ENCODE results near the gene SERPINA1.

DNA sequence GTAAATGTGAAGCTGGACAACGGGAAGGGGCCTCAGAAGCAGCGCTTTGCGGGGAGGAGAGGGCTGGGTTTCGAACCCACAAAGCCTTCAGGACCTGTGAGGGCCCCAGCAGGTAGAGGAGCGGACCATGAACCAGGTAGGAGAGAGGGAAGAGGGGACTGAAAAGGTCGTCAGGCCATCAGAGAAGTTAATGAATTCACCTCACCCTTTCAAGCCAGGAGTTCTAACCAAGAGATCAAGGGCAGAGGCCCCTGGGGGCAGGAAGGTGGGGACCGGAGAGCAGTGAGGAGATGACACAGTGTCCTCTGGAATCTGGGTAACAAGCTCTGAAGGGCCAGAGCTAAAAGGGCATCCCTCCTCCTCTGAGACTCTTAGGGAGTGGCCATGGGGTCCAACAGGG, 19.4 kb downstream of the SERPINA1 start:
- TF ChIP-seq, protein P1, sequence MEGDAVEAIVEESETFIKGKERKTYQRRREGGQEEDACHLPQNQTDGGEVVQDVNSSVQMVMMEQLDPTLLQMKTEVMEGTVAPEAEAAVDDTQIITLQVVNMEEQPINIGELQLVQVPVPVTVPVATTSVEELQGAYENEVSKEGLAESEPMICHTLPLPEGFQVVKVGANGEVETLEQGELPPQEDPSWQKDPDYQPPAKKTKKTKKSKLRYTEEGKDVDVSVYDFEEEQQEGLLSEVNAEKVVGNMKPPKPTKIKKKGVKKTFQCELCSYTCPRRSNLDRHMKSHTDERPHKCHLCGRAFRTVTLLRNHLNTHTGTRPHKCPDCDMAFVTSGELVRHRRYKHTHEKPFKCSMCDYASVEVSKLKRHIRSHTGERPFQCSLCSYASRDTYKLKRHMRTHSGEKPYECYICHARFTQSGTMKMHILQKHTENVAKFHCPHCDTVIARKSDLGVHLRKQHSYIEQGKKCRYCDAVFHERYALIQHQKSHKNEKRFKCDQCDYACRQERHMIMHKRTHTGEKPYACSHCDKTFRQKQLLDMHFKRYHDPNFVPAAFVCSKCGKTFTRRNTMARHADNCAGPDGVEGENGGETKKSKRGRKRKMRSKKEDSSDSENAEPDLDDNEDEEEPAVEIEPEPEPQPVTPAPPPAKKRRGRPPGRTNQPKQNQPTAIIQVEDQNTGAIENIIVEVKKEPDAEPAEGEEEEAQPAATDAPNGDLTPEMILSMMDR (IDR thresholded peaks at IDR 0.05) = no peak
- no peak for TF ChIP-seq ZFX (IDR thresholded peaks at IDR 0.05; ENCODE audit: borderline replicate concordance)
